MCF 10A (cell line): ENCODE results near the gene IRF2BP2. TPM values are rescaled to one million over a fixed set of nuclear protein-coding genes. Genes with fewer than 3 reads are reported as not detected.

Experiments used
- BruUV-seq: library from RNA; stranded (reverse); fragments of 400-500 nt; replicated peaks from 2 replicates; lab custom pipeline; 2021; lab: Mats Ljungman, UMichigan
- CTCF ChIA-PET: fragments of 300-600 bp; sonication (Branson Sonifier 250); formaldehyde crosslinking; extraction: SDS; loops from one replicate; lab custom pipeline; 2021; ENCODE audit warnings: antibody characterized with exemption, inconsistent platforms; lab: Yijun Ruan, JAX
- POLR2A ChIA-PET: fragments of 300-600, 350-650 bp; sonication (Branson Sonifier 250); formaldehyde crosslinking; extraction: SDS; loops from one replicate; lab custom pipeline; 2020; ENCODE audit warnings: antibody characterized with exemption, inconsistent platforms; lab: Yijun Ruan, JAX
- DNase-seq: peaks from one replicate; pipeline ENCODE4 v3.0.0-alpha.2; 2018; ENCODE audit not compliant: unreplicated experiment
- H3K27ac Mint-ChIP-seq: one replicate; pipeline ENCODE4 v1.8.0; 2022; ENCODE audit warnings: mild to moderate bottlenecking, low read depth, mixed read lengths; ENCODE audit not compliant: unreplicated experiment
- H3K27me3 Mint-ChIP-seq: one replicate; pipeline ENCODE4 v1.8.0; 2022; ENCODE audit warnings: mixed read lengths; ENCODE audit not compliant: insufficient read depth, unreplicated experiment
- H3K36me3 Mint-ChIP-seq: one replicate; pipeline ENCODE4 v1.8.0; 2022; ENCODE audit warnings: mild to moderate bottlenecking, moderate library complexity, mixed read lengths; ENCODE audit not compliant: insufficient read depth, unreplicated experiment
- H3K4me1 Mint-ChIP-seq: one replicate; pipeline ENCODE4 v1.8.0; 2022; ENCODE audit warnings: mixed read lengths; ENCODE audit not compliant: insufficient read depth, unreplicated experiment
- H3K4me3 Mint-ChIP-seq: one replicate; pipeline ENCODE4 v1.8.0; 2022; ENCODE audit warnings: mild to moderate bottlenecking, moderate library complexity, mixed read lengths; ENCODE audit not compliant: unreplicated experiment
- H3K9me3 Mint-ChIP-seq: one replicate; pipeline ENCODE4 v1.8.0; 2022; ENCODE audit warnings: mixed read lengths; ENCODE audit not compliant: unreplicated experiment
- CTCF ChIP-seq: fragments of 200-600 bp; IDR thresholded peaks from one replicate; pipeline ENCODE4 v1.8.0; 2022; ENCODE audit warnings: antibody characterized with exemption, mild to moderate bottlenecking; ENCODE audit not compliant: unreplicated experiment
- intact Hi-C: fragments of 100-400 bp; cut with micrococcal nuclease; formaldehyde crosslinking; loops from 2 replicates; pipeline ENCODE4 v1.14.1; 2022
- total RNA-seq: library from RNA; stranded (reverse); gene quantifications from 2 replicates; pipeline ENCODE4 v1.2.3, GENCODE V29; 2022

The IRF2BP2 gene
- total RNA-seq, 1 experiment from 2014 or later = 217 TPM

DNA sequence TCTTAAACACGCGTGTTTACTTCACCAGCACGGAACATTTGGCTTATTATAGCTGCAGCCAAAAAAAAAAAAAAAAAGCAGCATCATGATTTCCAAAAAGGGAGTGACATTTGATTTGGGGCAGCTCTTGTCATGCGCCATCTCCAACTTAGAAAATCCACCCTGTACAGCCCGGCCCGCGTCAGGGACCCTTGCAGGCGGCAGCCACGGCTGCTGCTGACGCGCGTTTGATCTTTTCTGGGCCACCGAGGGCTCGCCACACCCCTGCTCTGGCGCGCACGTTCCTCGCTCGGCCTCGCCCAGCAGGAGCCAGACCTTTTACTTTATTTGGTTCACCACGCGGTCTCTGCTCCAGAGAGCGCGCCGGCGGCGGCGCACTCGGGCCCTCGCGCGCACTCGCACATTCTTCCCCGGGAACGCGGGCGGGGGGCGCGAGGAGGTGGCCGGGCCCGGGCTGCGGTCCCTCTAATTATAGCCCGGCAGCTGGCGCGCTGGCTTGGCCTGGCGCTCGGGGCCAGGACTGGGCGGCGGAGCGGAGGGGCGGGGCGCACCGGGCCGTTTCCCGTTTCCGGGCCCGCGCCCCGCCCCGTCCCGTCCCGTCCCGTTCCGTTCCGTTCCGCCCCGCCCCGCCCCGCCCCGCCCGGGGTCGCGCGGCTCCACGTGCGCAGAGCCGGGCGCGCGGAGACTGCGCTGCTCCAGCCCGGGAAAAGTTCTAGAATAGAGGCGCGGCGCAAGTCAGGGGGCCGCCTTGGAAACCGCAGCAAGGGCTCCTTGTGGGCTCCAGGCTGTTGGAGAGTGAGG, 10.2 kb downstream of the IRF2BP2 start:
- peak overlapping the region; percentile 90 for H3K27ac Mint-ChIP-seq
- ChIA-PET CTCF (interaction anchor here (0.6 to 7.0 kb wide), 9 partner anchors 34 to 1940 kb away, joined by 3 to 65 read pairs (median 4); no protein-coding TSS in a partner anchor), POLR2A (interaction anchor here (0.5 to 20.9 kb wide), 42 partner anchors 10 to 730 kb away, joined by 3 to 904 read pairs (median 4); partner anchors contain the start of genes IRF2BP2 and TARBP1)
- H3K9me3 Mint-ChIP-seq = no peaks in the 10 kb centered on the region
- intact Hi-C loops = loop anchor here (1.0 to 10.0 kb wide), 3 partner anchors 35 to 225 kb away; partner anchors contain the start of gene COA6
- peak overlapping the region; percentile 80 for H3K4me3 Mint-ChIP-seq
- H3K36me3 Mint-ChIP-seq = peaks cover 31% of the 10 kb centered on the region
- TSS peak; percentile 48 for BruUV-seq
- peaks cover 41% of the 10 kb centered on the region for H3K4me1 Mint-ChIP-seq
- no peaks in the 10 kb centered on the region for H3K27me3 Mint-ChIP-seq
- peak; percentile 93 for DNase-seq
- TF ChIP-seq CTCF = no peak

DNA sequence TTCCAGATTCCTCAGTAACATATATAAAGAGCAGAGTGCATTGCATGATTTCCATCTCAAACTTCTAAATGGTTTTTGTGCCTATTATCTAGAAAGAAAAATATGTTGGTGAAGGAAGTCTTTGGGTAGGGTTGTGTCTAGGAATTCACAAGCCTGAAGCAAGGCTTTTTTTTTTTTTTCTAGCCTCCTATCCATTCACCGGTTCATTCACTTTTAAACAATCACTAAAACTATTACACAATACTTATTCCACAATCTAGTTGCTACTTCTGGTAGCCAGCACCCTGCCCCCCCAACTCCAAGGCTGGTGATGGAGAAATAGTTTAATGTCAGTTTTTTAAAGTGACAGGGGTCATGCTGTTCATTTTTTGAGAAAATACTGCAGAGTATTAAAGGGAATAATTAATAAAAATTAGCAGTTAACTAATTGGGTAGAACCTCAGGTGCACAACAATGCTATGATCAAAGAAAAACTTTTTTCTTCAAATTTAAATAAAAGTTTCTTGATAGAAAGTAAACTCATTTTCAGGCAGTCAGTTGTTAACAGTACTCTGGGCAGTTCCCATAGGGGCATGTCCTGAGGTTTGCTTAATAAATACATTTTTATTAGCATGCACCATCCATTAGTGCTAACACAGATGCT, 10.9 kb downstream of the IRF2BP2 start:
- no peak for DNase-seq
- Mint-ChIP-seq H3K9me3 (peaks cover 7% of the 10 kb centered on the region), H3K36me3 (peaks cover 25% of the 10 kb centered on the region), H3K4me1 (peaks cover 36% of the 10 kb centered on the region), H3K27ac (peak overlapping the region; percentile 90), H3K4me3 (peak overlapping the region; percentile 80), H3K27me3 (no peaks in the 10 kb centered on the region)
- BruUV-seq = no TSS peak
- POLR2A ChIA-PET = interaction anchor here (0.6 to 20.9 kb wide), 42 partner anchors 8 to 731 kb away, joined by 3 to 904 read pairs (median 4); partner anchors contain the start of genes IRF2BP2 and TARBP1
- CTCF ChIA-PET = interaction anchor here (0.6 to 7.0 kb wide), 11 partner anchors 14 to 1939 kb away, joined by 3 to 65 read pairs (median 4); no protein-coding TSS in a partner anchor
- intact Hi-C loops = loop anchor here (1.0 to 2.0 kb wide), 3 partner anchors 34 to 484 kb away; no protein-coding TSS in a partner anchor
- TF ChIP-seq CTCF = no peak

GRCh38 chr1:234597894-234598293, 12.1 kb downstream of the IRF2BP2 start:
- Mint-ChIP-seq H3K27ac (no peak overlapping the region), H3K4me1 (peaks cover 27% of the 10 kb centered on the region), H3K36me3 (peaks cover 16% of the 10 kb centered on the region), H3K4me3 (no peak overlapping the region), H3K27me3 (no peaks in the 10 kb centered on the region), H3K9me3 (peaks cover 9% of the 10 kb centered on the region)
- ChIA-PET POLR2A (interaction anchor here (0.6 to 20.9 kb wide), 13 partner anchors 8 to 486 kb away, joined by 3 to 904 read pairs (median 5); partner anchors contain the start of gene IRF2BP2), CTCF (interaction anchor here (0.6 to 7.0 kb wide), 14 partner anchors 9 to 1413 kb away, joined by 3 to 65 read pairs (median 4); no protein-coding TSS in a partner anchor)
- no TSS peak for BruUV-seq
- DNase-seq = peak; percentile 82
- TF ChIP-seq CTCF = peak; percentile 80
- intact Hi-C loops = loop anchor here (1.0 to 2.0 kb wide), 2 partner anchors 33 to 485 kb away; no protein-coding TSS in a partner anchor
